C4-2B (cell line): Measurements from ENCODE around the gene LACTB.

Source experiments
- CTCF ChIP-seq: fragments of 450-650 bp; conservative IDR thresholded peaks from 2 replicates; pipeline ENCODE4 v1.5.1; 2017; ENCODE audit warnings: mild to moderate bottlenecking
- ZFX ChIP-seq: fragments of 450-650 bp; IDR thresholded peaks from 2 replicates; pipeline ENCODE4 v1.6.1; 2017

GRCh38 chr15:63124506-63124905 lies 2.8 kb downstream of the LACTB start:
- no peak for TF ChIP-seq CTCF
- no peak for TF ChIP-seq ZFX
